Measurements from ENCODE around the gene VPS8. TPM values are rescaled to one million over a fixed set of nuclear protein-coding genes. Genes with fewer than 3 reads are reported as not detected.
A peak's percentile ranks its signal among the peaks of the same experiment; 100 is the strongest.

VPS8 gene
- total RNA-seq, 4 donors from 2014 or later: 46.3 to 76.9 (median 59.3) TPM

- Histone ChIP-seq H3K9me3 (no peaks in the 10 kb centered on the region), H3K27ac (peak overlapping the region in 1 of 4 donors; percentile 15), H3K4me1 (peaks cover 0 to 23% (median 4%) of the 10 kb centered on the region in 4 donors), H3K4me3 (no peak overlapping the region), H3K36me3 (peaks cover 0 to 19% (median under 1%) of the 10 kb centered on the region in 3 donors), H3K27me3 (no peaks in the 10 kb centered on the region)
- WGBS, 2 donors: 92% methylated on average over 6 of the region's 6 CpGs
- DNase-seq (ENCODE audit: low spot score in 2 of 2): no peak
- TF ChIP-seq EP300 (IDR thresholded peaks at IDR 0.05): no peak
These were observed 98.7 kb downstream of the VPS8 start for GRCh38 chr3:184910664-184911063.

- Histone ChIP-seq H3K4me3 (no peak overlapping the region), H3K27ac (no peak overlapping the region), H3K27me3 (no peaks in the 10 kb centered on the region), H3K9me3 (no peaks in the 10 kb centered on the region), H3K36me3 (peaks cover 0 to 24% (median 3%) of the 10 kb centered on the region in 3 donors), H3K4me1 (peaks cover 0 to 23% (median 4%) of the 10 kb centered on the region in 4 donors)
- no peak for DNase-seq (ENCODE audit: low spot score in 2 of 2)
- TF ChIP-seq EP300 (IDR thresholded peaks at IDR 0.05): no peak
- no peak for TF ChIP-seq POLR2A (IDR thresholded peaks at IDR 0.05)
- TF ChIP-seq CTCF (IDR thresholded peaks at IDR 0.05): no peak
- WGBS, 2 donors: 77 to 82% methylated on average over 4 of the region's 4 CpGs
These were observed 99.6 kb downstream of the VPS8 start for GRCh38 chr3:184911570-184911969.

- H3K4me3 ChIP-seq: no peak overlapping the region
- no peak for DNase-seq (ENCODE audit: low spot score in 2 of 2)
- peaks cover 0 to 30% (median 3%) of the 10 kb centered on the region in 3 donors for H3K36me3 ChIP-seq
- no peaks in the 10 kb centered on the region for H3K9me3 ChIP-seq
- H3K27me3 ChIP-seq: no peaks in the 10 kb centered on the region
- no peak for TF ChIP-seq EP300 (IDR thresholded peaks at IDR 0.05)
- no peak for TF ChIP-seq POLR2A (IDR thresholded peaks at IDR 0.05)
- no peak for TF ChIP-seq CTCF (IDR thresholded peaks at IDR 0.05)
- 81% methylated on average over 7 of the region's 7 CpGs for WGBS, 2 donors
- H3K27ac ChIP-seq: no peak overlapping the region
- peaks cover 0 to 18% (median 2%) of the 10 kb centered on the region in 4 donors for H3K4me1 ChIP-seq
These were observed 100.2 kb downstream of the VPS8 start for GRCh38 chr3:184912163-184912562.

GRCh38 chr3:184914628-184915027, 102.7 kb downstream of the VPS8 start:
- no peak for DNase-seq (ENCODE audit: low spot score in 2 of 2)
- WGBS, 2 donors: 88 to 93% methylated on average over 5 of the region's 5 CpGs
- H3K9me3 ChIP-seq: no peaks in the 10 kb centered on the region
- H3K4me1 ChIP-seq: no peaks in the 10 kb centered on the region
- no peak overlapping the region for H3K4me3 ChIP-seq
- peaks cover 0 to 45% (median 3%) of the 10 kb centered on the region in 3 donors for H3K36me3 ChIP-seq
- H3K27ac ChIP-seq: no peak overlapping the region
- TF ChIP-seq EP300 (IDR thresholded peaks at IDR 0.05) (no peak), POLR2A (IDR thresholded peaks at IDR 0.05) (no peak), CTCF (IDR thresholded peaks at IDR 0.05) (no peak)
- no peaks in the 10 kb centered on the region for H3K27me3 ChIP-seq

- no peak for DNase-seq (ENCODE audit: low spot score in 2 of 2)
- peaks cover 0 to 62% (median 3%) of the 10 kb centered on the region in 3 donors for H3K36me3 ChIP-seq
- no peak overlapping the region for H3K4me3 ChIP-seq
- TF ChIP-seq POLR2A (IDR thresholded peaks at IDR 0.05) (no peak), EP300 (IDR thresholded peaks at IDR 0.05) (no peak), CTCF (IDR thresholded peaks at IDR 0.05) (no peak)
- no peak overlapping the region for H3K27ac ChIP-seq
- H3K27me3 ChIP-seq: no peaks in the 10 kb centered on the region
- 44 to 54% methylated on average over 3 of the region's 3 CpGs for WGBS, 2 donors
- no peaks in the 10 kb centered on the region for H3K4me1 ChIP-seq
- H3K9me3 ChIP-seq: no peaks in the 10 kb centered on the region
These were observed 106.8 kb downstream of the VPS8 start for GRCh38 chr3:184918750-184919149.

- Histone ChIP-seq H3K4me3 (no peak overlapping the region), H3K27me3 (no peaks in the 10 kb centered on the region)
- 96 to 97% methylated on average over 2 of the region's 2 CpGs for WGBS, 2 donors
These were observed 107.7 kb downstream of the VPS8 start for GRCh38 chr3:184919651-184920050.

More at GRCh38 chr3:184919651-184920050, 107.7 kb downstream of the VPS8 start:
- H3K4me1 ChIP-seq: no peaks in the 10 kb centered on the region
- H3K9me3 ChIP-seq: no peaks in the 10 kb centered on the region
- DNase-seq (ENCODE audit: low spot score in 2 of 2): no peak
- H3K36me3 ChIP-seq: peaks cover 0 to 63% (median 3%) of the 10 kb centered on the region in 3 donors
- TF ChIP-seq CTCF (IDR thresholded peaks at IDR 0.05): no peak
- no peak for TF ChIP-seq EP300 (IDR thresholded peaks at IDR 0.05)
- no peak for TF ChIP-seq POLR2A (IDR thresholded peaks at IDR 0.05)
- H3K27ac ChIP-seq: no peak overlapping the region
